CD1c-positive myeloid dendritic cell (primary cell): ENCODE data around the gene CDK5RAP3.
"Not testable (repeated sequence)": the region's sequence is repeated elsewhere in the genome, so short reads cannot be mapped to it uniquely, and the experiment has no call there.

ENCODE experiments used
- DNase-seq: peaks from one replicate; pipeline ENCODE4 v3.0.0-alpha.2; 2016; ENCODE audit errors: extremely low spot score

The CDK5RAP3 gene

GRCh38 chr17:47998044-47998443 lies 27.1 kb downstream of the CDK5RAP3 start:
- no peak for DNase-seq

- DNase-seq = peak; percentile 57
These were observed 28.7 kb downstream of the CDK5RAP3 start for GRCh38 chr17:47999582-47999981.

GRCh38 chr17:48001197-48001596 lies 30.3 kb downstream of the CDK5RAP3 start:
- peak; percentile 77 for DNase-seq

GRCh38 chr17:48001657-48002056 lies 30.7 kb downstream of the CDK5RAP3 start:
- DNase-seq = not testable (repeated sequence)

- peak; percentile 91 for DNase-seq
These were observed 31.5 kb downstream of the CDK5RAP3 start for GRCh38 chr17:48002266-48002915.

- no peak for DNase-seq
These were observed 32.1 kb downstream of the CDK5RAP3 start for GRCh38 chr17:48002916-48003416.

- DNase-seq = peak; percentile 22
These were observed 32.7 kb downstream of the CDK5RAP3 start for GRCh38 chr17:48003417-48004151.

GRCh38 chr17:48004983-48005382 lies 34.1 kb downstream of the CDK5RAP3 start:
- DNase-seq = no peak

- DNase-seq = peak; percentile 22
These were observed 36.2 kb downstream of the CDK5RAP3 start for GRCh38 chr17:48006936-48007709.

GRCh38 chr17:48010193-48010592 lies 39.3 kb downstream of the CDK5RAP3 start:
- DNase-seq = no peak

- DNase-seq = peak; percentile 17
These were observed 40.7 kb downstream of the CDK5RAP3 start for GRCh38 chr17:48011405-48012150.

GRCh38 chr17:48012151-48012520 lies 41.2 kb downstream of the CDK5RAP3 start:
- DNase-seq = peak; percentile 70

GRCh38 chr17:48012654-48013053 lies 41.7 kb downstream of the CDK5RAP3 start:
- DNase-seq = no peak

- no peak for DNase-seq
These were observed 43.1 kb downstream of the CDK5RAP3 start for GRCh38 chr17:48013876-48014594.

GRCh38 chr17:48014595-48015111 lies 43.7 kb downstream of the CDK5RAP3 start:
- no peak for DNase-seq

GRCh38 chr17:48016112-48016511 lies 45.2 kb downstream of the CDK5RAP3 start:
- DNase-seq = no peak

- not testable (repeated sequence) for DNase-seq
These were observed 46.9 kb downstream of the CDK5RAP3 start for GRCh38 chr17:48017817-48018158.

- DNase-seq = peak; percentile 26
These were observed 51.0 kb downstream of the CDK5RAP3 start for GRCh38 chr17:48021934-48022333.

- DNase-seq = no peak
These were observed 52.0 kb downstream of the CDK5RAP3 start for GRCh38 chr17:48022901-48023300.

- DNase-seq = peak; percentile 75
These were observed 52.7 kb downstream of the CDK5RAP3 start for GRCh38 chr17:48023400-48024148.
